GM21390 (cell line): ENCODE results near the gene TENM3.

Experiments used
- ATAC-seq: cut with Tn5 transposase; IDR thresholded peaks from one replicate; pipeline ENCODE4 v1.9.1; 2021; ENCODE audit not compliant: unreplicated experiment

TENM3 gene

GRCh38 chr4:182604161-182604622 is 361.0 kb downstream of the TENM3 start:
- no peak for ATAC-seq

- ATAC-seq: no peak
Measured at GRCh38 chr4:182604953-182605352, 361.8 kb downstream of the TENM3 start.

- ATAC-seq: no peak
Measured at GRCh38 chr4:182608525-182608924, 365.3 kb downstream of the TENM3 start.

GRCh38 chr4:182616476-182616875 is 373.3 kb downstream of the TENM3 start:
- ATAC-seq: no peak

GRCh38 chr4:182619660-182620059 is 376.5 kb downstream of the TENM3 start:
- ATAC-seq: no peak

- ATAC-seq: no peak
Measured at GRCh38 chr4:182620111-182620980, 377.1 kb downstream of the TENM3 start.

- no peak for ATAC-seq
Measured at GRCh38 chr4:182624281-182624680, 381.1 kb downstream of the TENM3 start.

- ATAC-seq: no peak
Measured at GRCh38 chr4:182625193-182625592, 382.0 kb downstream of the TENM3 start.

- no peak for ATAC-seq
Measured at GRCh38 chr4:182627996-182628395, 384.8 kb downstream of the TENM3 start.

GRCh38 chr4:182628544-182628943 is 385.3 kb downstream of the TENM3 start:
- ATAC-seq: no peak

GRCh38 chr4:182629096-182629495 is 385.9 kb downstream of the TENM3 start:
- no peak for ATAC-seq

GRCh38 chr4:182640491-182640890 is 397.3 kb downstream of the TENM3 start:
- ATAC-seq: no peak

- ATAC-seq: no peak
Measured at GRCh38 chr4:182640932-182641331, 397.7 kb downstream of the TENM3 start.

- ATAC-seq: no peak
Measured at GRCh38 chr4:182642831-182643230, 399.6 kb downstream of the TENM3 start.

GRCh38 chr4:182643801-182644682 is 400.8 kb downstream of the TENM3 start:
- no peak for ATAC-seq

GRCh38 chr4:182644683-182645050 is 401.5 kb downstream of the TENM3 start:
- no peak for ATAC-seq

GRCh38 chr4:182645511-182645910 is 402.3 kb downstream of the TENM3 start:
- ATAC-seq: no peak

GRCh38 chr4:182647646-182648300 is 404.6 kb downstream of the TENM3 start:
- ATAC-seq: no peak

- no peak for ATAC-seq
Measured at GRCh38 chr4:182648766-182649165, 405.6 kb downstream of the TENM3 start.

GRCh38 chr4:182649698-182650477 is 406.7 kb downstream of the TENM3 start:
- no peak for ATAC-seq

GRCh38 chr4:182653596-182653995 is 410.4 kb downstream of the TENM3 start:
- no peak for ATAC-seq
